ENCODE data around the gene ETHE1. TPM values are rescaled to one million over a fixed set of nuclear protein-coding genes. Genes with fewer than 3 reads are reported as not detected.

ETHE1 gene
- total RNA-seq, 2 experiments from 2014 or later: 20.2 to 21.7 TPM

GRCh38 chr19:43511324-43511723, 15.7 kb downstream of the ETHE1 start:
- ATAC-seq (ENCODE audit: poor library complexity): no peak
- no peak for DNase-seq
- Histone ChIP-seq H3K36me3 (ENCODE audit: insufficient read depth, low read length) (peaks cover 19% of the 10 kb centered on the region), H3K27me3 (ENCODE audit: control insufficient read depth in 1 of 2, insufficient read depth in 2 of 2, low read length in 2 of 2) (no peaks in the 10 kb centered on the region), H3K27ac (ENCODE audit: low read depth in 1 of 2, low read length in 2 of 2) (no peak overlapping the region), H3K4me1 (ENCODE audit: insufficient read depth, low read length) (no peaks in the 10 kb centered on the region), H3K9me3 (ENCODE audit: control insufficient read depth in 1 of 2, insufficient read depth in 1 of 2, low read length in 2 of 2) (no peaks in the 10 kb centered on the region), H3K4me3 (ENCODE audit: low read length) (no peak overlapping the region)
- H3K36me3 Mint-ChIP-seq (ENCODE audit: low read depth): peaks cover 47% of the 10 kb centered on the region
- H3K9me3 Mint-ChIP-seq: no peaks in the 10 kb centered on the region
- H3K4me3 Mint-ChIP-seq: no peak overlapping the region
- intact Hi-C loops (cut with DNase I, micrococcal nuclease): no loop called here
- no peaks in the 10 kb centered on the region for H3K4me1 Mint-ChIP-seq (ENCODE audit: low read depth)
- no peak for TF ChIP-seq CTCF (IDR thresholded peaks at IDR 0.05)
- no peaks in the 10 kb centered on the region for H3K27me3 Mint-ChIP-seq
- ChIA-PET CTCF (no interaction called here), POLR2A (no interaction called here)
- H3K27ac Mint-ChIP-seq: no peak overlapping the region

- H3K27ac Mint-ChIP-seq: no peak overlapping the region
- peaks cover 19% of the 10 kb centered on the region for H3K36me3 ChIP-seq (ENCODE audit: insufficient read depth, low read length)
- TF ChIP-seq CTCF (IDR thresholded peaks at IDR 0.05): no peak
These were observed 16.3 kb downstream of the ETHE1 start for GRCh38 chr19:43510713-43511112.

GRCh38 chr19:43507880-43508279, 19.1 kb downstream of the ETHE1 start:
- DNase-seq: no peak
- POLR2A ChIA-PET: interaction anchor here (2.0 kb wide), 1 partner anchor 45 kb away, joined by 7 read pairs; no protein-coding TSS in a partner anchor
- H3K9me3 ChIP-seq (ENCODE audit: control insufficient read depth in 1 of 2, insufficient read depth in 1 of 2, low read length in 2 of 2): no peaks in the 10 kb centered on the region
- peaks cover 63% of the 10 kb centered on the region for H3K36me3 Mint-ChIP-seq (ENCODE audit: low read depth)
- no peak for ATAC-seq (ENCODE audit: poor library complexity)
- H3K4me1 ChIP-seq (ENCODE audit: insufficient read depth, low read length): peaks cover 23% of the 10 kb centered on the region
- intact Hi-C loops (cut with DNase I, micrococcal nuclease): no loop called here
- H3K4me1 Mint-ChIP-seq (ENCODE audit: low read depth): peaks cover 28% of the 10 kb centered on the region
- H3K4me3 Mint-ChIP-seq: no peak overlapping the region
- no peak overlapping the region for H3K27ac ChIP-seq (ENCODE audit: low read depth in 1 of 2, low read length in 2 of 2)
- peaks cover 19% of the 10 kb centered on the region for H3K36me3 ChIP-seq (ENCODE audit: insufficient read depth, low read length)
- H3K4me3 ChIP-seq (ENCODE audit: low read length): no peak overlapping the region
- TF ChIP-seq CTCF (IDR thresholded peaks at IDR 0.05): no peak
- no peaks in the 10 kb centered on the region for H3K9me3 Mint-ChIP-seq
- CTCF ChIA-PET: interaction anchor here (0.6 to 1.2 kb wide), 2 partner anchors 44 to 87 kb away, joined by 3 read pairs; no protein-coding TSS in a partner anchor
- H3K27ac Mint-ChIP-seq: peak overlapping the region; percentile 56
- no peaks in the 10 kb centered on the region for H3K27me3 Mint-ChIP-seq
- no peaks in the 10 kb centered on the region for H3K27me3 ChIP-seq (ENCODE audit: control insufficient read depth in 1 of 2, insufficient read depth in 2 of 2, low read length in 2 of 2)

More at GRCh38 chr19:43510713-43511112, 16.3 kb downstream of the ETHE1 start:
- ChIA-PET POLR2A (no interaction called here), CTCF (interaction anchor here (0.7 to 1.2 kb wide), 3 partner anchors 9 to 78 kb away, joined by 3 to 4 read pairs (median 4); no protein-coding TSS in a partner anchor)
- Histone ChIP-seq H3K27ac (ENCODE audit: low read depth in 1 of 2, low read length in 2 of 2) (no peak overlapping the region), H3K4me3 (ENCODE audit: low read length) (no peak overlapping the region), H3K9me3 (ENCODE audit: control insufficient read depth in 1 of 2, insufficient read depth in 1 of 2, low read length in 2 of 2) (no peaks in the 10 kb centered on the region), H3K27me3 (ENCODE audit: control insufficient read depth in 1 of 2, insufficient read depth in 2 of 2, low read length in 2 of 2) (no peaks in the 10 kb centered on the region), H3K4me1 (ENCODE audit: insufficient read depth, low read length) (no peaks in the 10 kb centered on the region)
- no peak for ATAC-seq (ENCODE audit: poor library complexity)
- Mint-ChIP-seq H3K36me3 (ENCODE audit: low read depth) (peaks cover 47% of the 10 kb centered on the region), H3K27me3 (no peaks in the 10 kb centered on the region), H3K9me3 (no peaks in the 10 kb centered on the region), H3K4me3 (no peak overlapping the region), H3K4me1 (ENCODE audit: low read depth) (peaks cover 5% of the 10 kb centered on the region)
- intact Hi-C loops (cut with DNase I, micrococcal nuclease): no loop called here
- no peak for DNase-seq
